IPS-18c (cell line): ENCODE results near the gene SHKBP1.
A peak's percentile ranks its signal among the peaks of the same experiment; 100 is the strongest.

Source experiments
- H3K4me3 ChIP-seq: 2 replicates; pipeline ENCODE4 v1.7.0; 2013; ENCODE audit warnings: low read depth, mild to moderate bottlenecking, low read length, moderate library complexity; ENCODE audit not compliant: insufficient read depth
- H3K9me3 ChIP-seq: one replicate; pipeline ENCODE4 v1.6.1; 2013; ENCODE audit warnings: mild to moderate bottlenecking, low read length, moderate library complexity; ENCODE audit not compliant: control insufficient read depth, insufficient read depth

SHKBP1 gene

DNA sequence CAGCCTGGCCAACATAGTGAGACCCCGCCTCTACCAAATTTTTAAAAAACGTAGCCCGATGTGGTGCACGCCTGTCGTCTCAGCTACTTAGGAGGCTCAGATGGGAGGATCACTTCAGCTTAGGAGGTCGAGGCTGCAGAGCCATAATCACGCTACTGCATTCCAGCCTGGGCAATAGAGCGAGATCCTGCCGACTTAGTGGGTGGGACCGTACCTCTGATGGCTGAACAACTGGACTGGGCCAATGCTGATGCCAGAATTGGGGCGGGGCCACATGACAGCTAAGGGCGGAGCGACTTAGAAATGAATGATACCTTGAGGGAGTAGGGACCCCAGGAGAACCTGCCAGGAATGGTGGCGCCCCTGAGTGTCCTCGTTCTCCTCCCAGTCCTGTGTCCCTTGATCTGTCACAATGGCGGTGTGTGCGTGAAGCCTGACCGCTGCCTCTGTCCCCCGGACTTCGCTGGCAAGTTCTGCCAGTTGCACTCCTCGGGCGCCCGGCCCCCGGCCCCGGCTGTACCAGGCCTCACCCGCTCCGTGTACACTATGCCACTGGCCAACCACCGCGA is 28.1 kb downstream of the SHKBP1 start:
- Histone ChIP-seq H3K4me3 (peak overlapping the region; percentile 71), H3K9me3 (peaks cover 2% of the 10 kb centered on the region)

- H3K9me3 ChIP-seq, result peaks cover 2% of the 10 kb centered on the region
- H3K4me3 ChIP-seq, result peak overlapping the region; percentile 71
Observed at GRCh38 chr19:40605216-40605971, 28.7 kb downstream of the SHKBP1 start.

DNA sequence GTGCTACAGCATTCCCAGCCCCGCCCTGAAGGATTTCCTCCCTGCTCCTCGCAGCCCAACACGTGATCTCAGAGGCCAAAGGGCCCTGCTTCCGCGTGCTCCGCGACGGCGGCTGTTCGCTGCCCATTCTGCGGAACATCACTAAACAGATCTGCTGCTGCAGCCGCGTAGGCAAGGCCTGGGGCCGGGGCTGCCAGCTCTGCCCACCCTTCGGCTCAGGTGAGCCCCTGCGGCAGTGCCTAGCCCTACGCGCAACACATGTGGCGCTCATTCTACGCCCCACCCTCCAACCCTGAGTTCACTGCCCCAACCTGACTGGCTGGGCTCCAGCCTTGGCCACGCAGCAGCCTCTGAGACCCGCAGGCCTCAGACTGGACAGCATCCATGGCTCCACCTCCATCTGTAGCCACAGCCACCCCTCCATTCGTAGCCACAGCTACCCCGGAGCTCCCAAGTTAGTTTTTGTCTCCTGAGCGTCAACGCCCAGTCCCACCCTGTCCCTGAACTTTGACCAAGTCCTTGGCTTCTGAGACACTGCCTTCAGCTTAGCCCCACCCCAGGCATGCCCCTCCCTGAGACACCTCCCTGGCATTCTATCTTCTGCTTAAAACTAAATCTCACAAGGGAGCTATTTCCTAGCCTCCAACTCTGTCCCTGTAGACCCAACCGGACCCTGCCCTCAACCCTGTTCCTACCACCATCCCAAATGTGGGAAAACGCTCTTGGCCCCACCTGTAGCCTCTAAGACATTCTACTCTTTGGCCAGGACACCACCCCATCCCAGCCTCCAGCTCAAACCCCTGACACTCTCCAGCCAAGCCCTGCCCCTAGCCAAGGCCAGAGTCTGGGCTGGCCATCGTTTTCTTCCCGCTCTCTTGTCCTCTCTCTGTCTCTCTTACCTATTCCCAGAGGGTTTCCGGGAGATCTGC is 30.9 kb downstream of the SHKBP1 start:
- no peaks in the 10 kb centered on the region for H3K9me3 ChIP-seq
- H3K4me3 ChIP-seq, result no peak overlapping the region

GRCh38 chr19:40608240-40608621 is 31.6 kb downstream of the SHKBP1 start:
- H3K4me3 ChIP-seq, result no peak overlapping the region

GRCh38 chr19:40608957-40609356 is 32.3 kb downstream of the SHKBP1 start:
- H3K4me3 ChIP-seq, result no peak overlapping the region
- H3K9me3 ChIP-seq, result no peaks in the 10 kb centered on the region

More at GRCh38 chr19:40608240-40608621, 31.6 kb downstream of the SHKBP1 start:
- no peaks in the 10 kb centered on the region for H3K9me3 ChIP-seq

GRCh38 chr19:40609561-40610395 is 33.1 kb downstream of the SHKBP1 start:
- Histone ChIP-seq H3K9me3 (no peaks in the 10 kb centered on the region), H3K4me3 (peak overlapping the region; percentile 57)

DNA sequence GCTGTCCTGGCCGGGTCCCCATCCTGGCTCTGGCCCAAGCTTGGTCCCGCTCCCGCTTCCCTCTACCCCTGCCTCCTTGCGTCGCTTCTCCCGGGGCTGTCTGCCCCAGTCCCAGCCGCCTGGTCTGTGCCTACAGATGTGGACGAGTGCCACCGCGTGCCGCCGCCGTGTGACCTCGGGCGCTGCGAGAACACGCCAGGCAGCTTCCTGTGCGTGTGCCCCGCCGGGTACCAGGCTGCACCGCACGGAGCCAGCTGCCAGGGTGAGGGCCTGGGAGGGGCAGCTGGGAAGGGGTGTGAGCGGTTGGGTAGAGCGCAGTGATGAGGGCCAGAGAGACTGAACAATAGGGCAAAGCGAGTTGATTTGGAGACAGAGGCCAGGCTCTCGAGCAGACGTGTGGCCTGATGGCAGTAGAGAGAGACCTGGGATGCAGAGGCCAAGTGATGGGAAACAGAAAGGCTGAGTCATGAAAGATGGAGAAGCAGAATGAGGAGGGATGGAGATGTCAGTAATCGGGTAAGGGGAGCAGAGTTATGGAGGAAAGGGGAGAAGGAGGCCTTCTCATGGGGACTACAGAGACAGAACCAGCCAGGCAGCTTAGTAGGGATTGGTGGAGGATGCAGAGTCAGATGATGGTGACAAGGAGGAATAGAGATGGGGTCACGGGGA is 33.9 kb downstream of the SHKBP1 start:
- Histone ChIP-seq H3K9me3 (no peaks in the 10 kb centered on the region), H3K4me3 (peak overlapping the region; percentile 40)

GRCh38 chr19:40611096-40611495 is 34.4 kb downstream of the SHKBP1 start:
- Histone ChIP-seq H3K4me3 (no peak overlapping the region), H3K9me3 (no peaks in the 10 kb centered on the region)

GRCh38 chr19:40611900-40612698 is 35.4 kb downstream of the SHKBP1 start:
- H3K9me3 ChIP-seq, result no peaks in the 10 kb centered on the region
- no peak overlapping the region for H3K4me3 ChIP-seq

DNA sequence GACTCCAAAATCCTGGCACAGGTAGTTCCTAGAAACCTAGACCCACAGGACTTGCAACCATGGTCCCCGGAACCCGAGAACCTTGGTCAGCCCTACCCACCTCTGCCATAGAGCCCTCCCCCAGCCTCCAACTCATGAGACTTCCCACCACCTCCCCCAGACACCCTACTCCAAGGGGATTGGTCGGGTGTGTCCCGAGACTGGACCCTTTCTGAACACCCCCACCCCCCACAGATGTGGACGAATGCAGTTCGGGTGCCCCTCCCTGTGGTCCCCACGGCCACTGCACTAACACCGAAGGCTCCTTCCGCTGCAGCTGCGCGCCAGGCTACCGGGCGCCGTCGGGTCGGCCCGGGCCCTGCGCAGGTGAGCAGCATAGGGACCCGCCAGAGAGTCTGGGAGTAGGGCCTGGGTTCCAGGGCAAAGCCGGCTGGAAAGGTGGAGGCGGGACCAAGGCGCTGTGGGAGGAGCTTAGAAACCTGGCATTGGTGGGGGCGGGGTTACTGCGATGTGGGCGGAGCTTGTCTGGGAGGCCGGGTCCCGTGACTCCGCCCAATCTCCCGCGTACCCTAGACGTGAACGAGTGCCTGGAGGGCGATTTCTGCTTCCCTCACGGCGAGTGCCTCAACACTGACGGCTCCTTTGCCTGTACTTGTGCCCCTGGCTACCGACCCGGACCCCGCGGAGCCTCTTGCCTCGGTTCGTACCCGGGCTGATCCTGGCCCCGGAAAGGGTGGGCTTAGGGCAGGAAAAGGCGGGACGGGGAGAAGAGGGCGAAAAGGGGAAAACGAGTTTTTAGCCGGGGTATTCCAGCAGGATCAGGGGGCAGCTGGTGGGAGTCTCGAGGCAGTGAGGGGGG is 36.4 kb downstream of the SHKBP1 start:
- H3K4me3 ChIP-seq, result peak overlapping the region; percentile 94
- no peaks in the 10 kb centered on the region for H3K9me3 ChIP-seq

DNA sequence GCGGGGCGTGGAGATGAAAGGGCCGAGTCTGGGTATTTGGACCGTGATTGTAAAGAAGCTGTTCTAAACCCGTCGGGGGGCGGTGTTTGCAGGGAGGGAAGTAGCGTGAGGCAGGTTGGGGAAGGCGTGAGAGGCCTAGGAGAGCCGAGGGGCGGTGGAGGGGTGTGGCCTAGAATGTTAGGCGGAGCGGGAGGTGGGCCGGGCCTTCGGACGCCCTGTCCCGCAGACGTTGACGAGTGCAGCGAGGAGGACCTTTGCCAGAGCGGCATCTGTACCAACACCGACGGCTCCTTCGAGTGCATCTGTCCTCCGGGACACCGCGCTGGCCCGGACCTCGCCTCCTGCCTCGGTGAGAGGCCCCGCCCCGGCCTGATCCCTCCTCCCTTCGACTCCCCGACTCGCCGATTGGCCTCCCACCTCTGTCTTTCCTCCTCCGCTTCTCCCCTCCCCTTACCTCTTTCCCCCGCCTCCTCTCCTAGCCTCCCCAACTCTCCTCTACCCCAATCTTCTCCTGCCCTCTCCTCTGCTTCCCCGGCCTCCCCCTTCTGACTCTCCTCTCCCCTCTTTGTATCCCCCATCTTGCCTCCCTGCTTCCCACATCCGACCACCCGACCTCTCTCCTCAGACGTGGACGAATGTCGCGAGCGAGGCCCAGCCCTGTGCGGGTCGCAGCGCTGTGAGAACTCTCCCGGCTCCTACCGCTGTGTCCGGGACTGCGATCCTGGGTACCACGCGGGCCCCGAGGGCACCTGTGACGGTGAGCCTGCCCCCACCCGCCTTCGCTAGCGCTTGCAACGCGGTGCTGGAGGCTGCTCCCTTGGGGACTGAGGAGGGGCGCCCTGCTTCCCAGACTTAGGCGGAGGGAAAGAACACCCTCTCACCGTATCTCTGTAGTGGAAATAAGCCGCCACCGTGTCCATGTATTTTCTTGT is 37.3 kb downstream of the SHKBP1 start:
- Histone ChIP-seq H3K4me3 (peak overlapping the region; percentile 94), H3K9me3 (no peaks in the 10 kb centered on the region)

GRCh38 chr19:40614622-40615411 is 38.1 kb downstream of the SHKBP1 start:
- Histone ChIP-seq H3K9me3 (no peaks in the 10 kb centered on the region), H3K4me3 (peak overlapping the region; percentile 94)

- Histone ChIP-seq H3K9me3 (no peaks in the 10 kb centered on the region), H3K4me3 (no peak overlapping the region)
Observed at GRCh38 chr19:40616178-40616577, 39.5 kb downstream of the SHKBP1 start.
